AG10803 (cell line): ENCODE results near the gene APOBEC2.
A peak's percentile ranks its signal among the peaks of the same experiment; 100 is the strongest.
"Not testable (repeated sequence)": the region's sequence is repeated elsewhere in the genome, so short reads cannot be mapped to it uniquely, and the experiment has no call there.

Source experiments
- DNase-seq: peaks from one replicate; pipeline ENCODE4 v3.0.0; 2010; ENCODE audit warnings: low read depth
- H3K4me3 ChIP-seq: 2 replicates; pipeline ENCODE4 v1.5.1; 2011; ENCODE audit warnings: mild to moderate bottlenecking, low read length, control low read depth
- CTCF ChIP-seq: conservative IDR thresholded peaks from 2 replicates; pipeline ENCODE4 v1.5.1; 2011; ENCODE audit warnings: mild to moderate bottlenecking, low read length, control low read depth, inconsistent platforms

Gene APOBEC2

DNA sequence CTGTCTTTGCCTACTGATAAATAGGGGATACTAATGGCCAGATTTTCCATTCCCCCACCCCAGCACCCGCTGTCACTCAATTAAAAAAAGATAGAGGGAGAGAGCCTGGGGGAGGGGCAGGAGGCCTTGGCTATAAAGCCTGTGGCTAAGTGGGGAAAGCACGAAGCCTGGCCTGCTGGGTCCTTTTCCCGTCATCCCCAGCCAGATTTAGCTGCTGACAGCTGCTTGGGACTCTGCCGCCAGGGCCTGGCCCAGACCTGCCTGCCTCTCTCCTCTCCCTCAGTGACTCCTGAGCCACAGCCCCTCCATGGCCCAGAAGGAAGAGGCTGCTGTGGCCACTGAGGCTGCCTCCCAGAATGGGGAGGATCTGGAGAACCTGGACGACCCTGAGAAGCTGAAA is at the start of gene APOBEC2:
APOBEC2 (plus strand) TSS at position 162 of the 400 bp plus-strand sequence; CDS start at position 308, 146 bp downstream.
- no peak for DNase-seq
- no peak for TF ChIP-seq CTCF
- H3K4me3 ChIP-seq, result no peak within 1 kb of the TSS

- not testable (repeated sequence) for H3K4me3 ChIP-seq
- peak; percentile 49 for DNase-seq
- peak; percentile 60 for TF ChIP-seq CTCF
Measured at GRCh38 chr6:41006217-41006616, 46.8 kb upstream of the APOBEC2 start.

GRCh38 chr6:41006980-41007379 is 46.0 kb upstream of the APOBEC2 start:
- not testable (repeated sequence) for DNase-seq, H3K4me3 ChIP-seq

DNA sequence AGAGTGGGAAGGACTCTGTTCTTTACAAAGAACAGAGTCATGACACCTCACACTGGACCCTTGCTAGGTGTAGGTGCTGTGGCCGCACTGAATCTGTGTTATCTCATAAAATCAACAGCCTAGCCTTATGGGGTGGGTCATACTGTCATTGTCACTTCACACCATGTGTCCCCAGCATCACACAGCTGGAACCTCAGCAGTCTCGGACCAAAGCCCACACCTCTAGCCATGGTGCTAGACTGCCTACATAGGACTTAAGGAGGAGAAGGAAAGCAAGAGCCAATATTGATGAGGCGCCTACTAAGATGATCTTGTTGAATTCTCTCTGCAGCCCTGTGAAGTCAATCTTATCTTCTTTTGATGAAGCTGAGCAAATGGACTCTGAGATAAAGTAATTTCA is 45.0 kb upstream of the APOBEC2 start:
- DNase-seq, result no peak
- H3K4me3 ChIP-seq, result no peak overlapping the region
- TF ChIP-seq CTCF, result no peak

- no peak for TF ChIP-seq CTCF
- no peak for DNase-seq
Measured at GRCh38 chr6:41009669-41010068, 43.3 kb upstream of the APOBEC2 start.

GRCh38 chr6:41011673-41012072 is 41.3 kb upstream of the APOBEC2 start:
- DNase-seq, result no peak

More at GRCh38 chr6:41009669-41010068, 43.3 kb upstream of the APOBEC2 start:
- H3K4me3 ChIP-seq, result no peak overlapping the region

GRCh38 chr6:41013466-41014153 is 39.4 kb upstream of the APOBEC2 start:
- no peak for TF ChIP-seq CTCF

More at GRCh38 chr6:41011673-41012072, 41.3 kb upstream of the APOBEC2 start:
- no peak for TF ChIP-seq CTCF
- no peak overlapping the region for H3K4me3 ChIP-seq

More at GRCh38 chr6:41013466-41014153, 39.4 kb upstream of the APOBEC2 start:
- no peak for DNase-seq
- no peak overlapping the region for H3K4me3 ChIP-seq
